Measurements from ENCODE around the gene ABCF2.

Gene ABCF2

GRCh38 chr7:151223728-151224127 is 3.3 kb downstream of the ABCF2 start:
- TF ChIP-seq CTCF (IDR thresholded peaks at IDR 0.05): no peak

- no peak for TF ChIP-seq CTCF (IDR thresholded peaks at IDR 0.05)
Measured at GRCh38 chr7:151218170-151218569, 8.8 kb downstream of the ABCF2 start.

- no peak for TF ChIP-seq CTCF (IDR thresholded peaks at IDR 0.05)
Measured at GRCh38 chr7:151215396-151215795, 11.6 kb downstream of the ABCF2 start.

GRCh38 chr7:151213826-151214225 is 13.2 kb downstream of the ABCF2 start:
- TF ChIP-seq CTCF (IDR thresholded peaks at IDR 0.05): no peak

- no peak for TF ChIP-seq CTCF (IDR thresholded peaks at IDR 0.05)
Measured at GRCh38 chr7:151212626-151213025, 14.4 kb downstream of the ABCF2 start.

- TF ChIP-seq CTCF (IDR thresholded peaks at IDR 0.05): no peak
Measured at GRCh38 chr7:151211155-151211772, 15.7 kb downstream of the ABCF2 start.

- no peak for TF ChIP-seq CTCF (IDR thresholded peaks at IDR 0.05)
Measured at GRCh38 chr7:151210087-151210854, 16.7 kb downstream of the ABCF2 start, which contains the start of gene H2BK1. Gene H2BK1, minus strand, starts transcription at chr7:151210488. Its CDS starts 170 bp downstream, at chr7:151210318.

All from LNCAP (cell line).